HPDE6-E6E7 (cell line): ENCODE measurements around the gene MGAT4A.
A peak's percentile ranks its signal among the peaks of the same experiment; 100 is the strongest.
"Not testable (repeated sequence)": the region's sequence is repeated elsewhere in the genome, so short reads cannot be mapped to it uniquely, and the experiment has no call there.

Experiments used
- DNase-seq: peaks from one replicate; pipeline ENCODE4 v3.0.0; 2011; ENCODE audit warnings: missing footprints; ENCODE audit errors: extremely low spot score

Gene MGAT4A

DNA sequence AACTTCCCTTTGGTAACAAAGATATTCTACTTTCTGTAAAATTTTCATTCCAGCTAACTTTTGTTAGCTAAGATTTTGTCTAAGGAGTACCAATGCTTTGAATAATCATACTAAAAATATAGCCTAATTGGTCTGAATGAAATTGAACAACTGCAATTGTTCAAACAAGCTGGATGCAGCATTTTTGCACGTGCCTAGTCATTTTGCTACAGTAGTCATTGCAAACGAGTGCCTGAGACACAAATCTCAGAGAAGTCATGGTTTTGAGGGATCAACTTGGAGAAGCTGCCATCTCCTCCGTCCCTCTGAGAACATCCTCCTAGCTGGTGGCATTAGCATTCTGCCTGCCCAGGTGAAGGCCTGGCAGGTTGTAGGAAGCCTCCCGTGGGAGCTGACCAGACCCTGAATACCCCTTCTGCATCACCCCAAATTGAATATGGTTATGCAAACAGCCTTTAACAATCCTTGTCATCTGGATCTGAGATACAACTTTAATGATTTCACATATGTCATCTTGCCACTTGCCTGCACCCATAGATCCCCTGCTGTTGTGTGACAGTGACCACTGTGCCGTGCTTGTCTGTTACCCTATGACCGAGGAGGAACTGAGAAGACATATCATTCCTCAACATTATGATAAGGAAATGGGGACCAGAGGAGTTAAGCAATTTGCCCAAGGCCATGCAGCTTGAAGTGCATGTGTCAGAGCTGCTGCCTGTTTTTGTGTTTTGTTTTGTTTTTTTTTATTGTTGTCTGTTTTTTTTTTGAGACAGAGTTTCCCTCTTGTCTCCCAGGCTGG is 29.1 kb upstream of the MGAT4A start:
- DNase-seq: no peak

DNA sequence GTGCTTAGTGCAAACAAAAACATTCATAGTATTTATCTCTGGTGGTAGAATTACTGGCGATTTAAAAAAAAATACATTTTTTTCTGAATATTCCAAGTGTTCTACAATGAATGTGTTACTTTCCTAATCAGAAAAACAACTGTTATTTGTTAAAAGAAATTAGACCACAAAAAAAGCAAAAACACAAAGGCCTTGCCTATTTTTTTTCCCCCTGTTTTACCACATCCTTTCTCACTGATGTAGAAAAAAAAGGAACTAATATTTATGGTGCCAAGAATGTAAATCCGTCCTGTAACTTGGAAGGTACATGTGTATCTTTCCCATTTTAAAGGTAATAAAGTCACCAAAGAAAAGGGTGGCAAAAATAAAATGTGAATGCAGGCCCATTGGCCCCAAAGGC is 28.4 kb upstream of the MGAT4A start:
- DNase-seq: no peak

DNA sequence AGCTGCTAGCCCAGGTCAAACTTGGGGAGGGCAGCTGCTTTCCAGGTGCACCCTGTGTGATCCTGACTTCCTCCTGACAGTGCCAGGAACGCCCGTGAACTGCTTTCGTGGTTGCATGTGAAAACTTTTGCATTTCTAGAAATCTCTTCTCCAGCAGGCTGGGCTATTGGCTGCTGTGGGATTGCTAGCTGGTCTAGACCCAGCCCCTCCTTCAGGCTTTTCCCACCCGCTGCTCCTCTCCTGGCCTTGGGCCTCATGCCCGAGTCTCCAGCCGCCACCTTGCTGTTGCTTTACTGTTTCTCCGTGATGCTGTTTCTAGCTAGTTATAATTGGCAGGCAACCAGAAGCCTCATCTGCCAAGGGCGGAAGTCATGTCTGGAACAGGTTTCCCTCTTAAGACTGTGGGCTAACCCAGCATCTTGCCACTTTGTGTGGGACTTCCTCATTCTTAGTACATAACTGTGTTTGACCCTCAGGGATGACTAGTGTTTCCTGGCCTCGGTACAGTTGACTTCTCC is 27.0 kb upstream of the MGAT4A start:
- peak; percentile 92 for DNase-seq

DNA sequence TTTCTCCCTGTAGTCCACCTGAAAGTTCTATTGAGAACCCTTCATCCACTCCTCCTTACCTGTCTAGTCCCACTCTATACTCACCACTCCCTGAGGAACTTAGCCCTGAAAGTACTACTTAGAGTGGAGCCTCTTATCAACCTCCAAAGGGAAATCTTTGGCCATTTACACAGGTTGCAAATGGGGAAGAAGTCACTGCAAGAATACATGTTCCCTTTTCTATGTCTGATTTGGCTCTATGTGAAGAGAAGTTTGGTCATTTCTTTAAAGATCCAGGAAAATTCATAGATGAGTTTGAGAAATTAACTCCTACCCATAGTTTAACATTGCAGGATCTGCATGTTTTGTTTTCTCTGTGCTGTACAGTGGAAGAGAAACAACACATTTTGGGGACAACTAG is 22.9 kb upstream of the MGAT4A start:
- DNase-seq: no peak

DNA sequence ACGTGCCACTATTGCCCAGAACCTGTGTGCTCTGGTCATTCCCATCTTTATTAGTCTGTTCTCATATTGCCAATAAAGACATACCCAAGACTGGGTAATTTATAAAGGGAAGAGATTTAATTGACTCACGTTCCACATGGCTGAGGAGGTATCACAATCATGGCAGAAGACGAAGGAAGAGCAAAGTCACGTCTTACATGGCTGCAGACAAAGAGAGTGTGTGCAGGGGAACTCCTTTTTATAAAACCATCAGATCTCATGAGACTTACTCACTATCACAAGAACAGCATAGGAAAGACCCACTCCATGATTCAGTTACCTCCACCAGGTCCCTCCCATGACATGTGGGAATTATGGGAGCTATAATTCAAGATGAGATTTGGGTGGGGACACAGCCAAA is 21.8 kb upstream of the MGAT4A start:
- not testable (repeated sequence) for DNase-seq

DNA sequence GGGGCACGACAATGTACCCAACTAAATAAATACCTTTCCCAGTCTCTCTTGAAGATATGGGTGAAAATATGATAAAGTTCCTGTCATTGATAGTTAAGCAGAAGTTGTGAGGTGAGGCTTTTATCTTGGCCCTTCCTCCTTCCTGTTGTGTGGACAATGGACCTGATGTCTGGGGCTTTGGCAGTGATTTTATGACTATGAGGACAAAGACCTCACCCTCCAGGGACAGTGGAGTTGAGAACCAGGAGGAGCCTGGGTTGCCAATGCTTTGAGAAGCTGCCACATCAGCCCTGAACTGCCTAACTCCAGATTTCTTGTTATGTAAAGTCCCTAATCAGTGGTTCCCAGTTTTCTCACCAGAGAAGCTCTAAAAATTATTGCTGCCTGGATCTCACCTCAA is 20.8 kb upstream of the MGAT4A start:
- DNase-seq: no peak

DNA sequence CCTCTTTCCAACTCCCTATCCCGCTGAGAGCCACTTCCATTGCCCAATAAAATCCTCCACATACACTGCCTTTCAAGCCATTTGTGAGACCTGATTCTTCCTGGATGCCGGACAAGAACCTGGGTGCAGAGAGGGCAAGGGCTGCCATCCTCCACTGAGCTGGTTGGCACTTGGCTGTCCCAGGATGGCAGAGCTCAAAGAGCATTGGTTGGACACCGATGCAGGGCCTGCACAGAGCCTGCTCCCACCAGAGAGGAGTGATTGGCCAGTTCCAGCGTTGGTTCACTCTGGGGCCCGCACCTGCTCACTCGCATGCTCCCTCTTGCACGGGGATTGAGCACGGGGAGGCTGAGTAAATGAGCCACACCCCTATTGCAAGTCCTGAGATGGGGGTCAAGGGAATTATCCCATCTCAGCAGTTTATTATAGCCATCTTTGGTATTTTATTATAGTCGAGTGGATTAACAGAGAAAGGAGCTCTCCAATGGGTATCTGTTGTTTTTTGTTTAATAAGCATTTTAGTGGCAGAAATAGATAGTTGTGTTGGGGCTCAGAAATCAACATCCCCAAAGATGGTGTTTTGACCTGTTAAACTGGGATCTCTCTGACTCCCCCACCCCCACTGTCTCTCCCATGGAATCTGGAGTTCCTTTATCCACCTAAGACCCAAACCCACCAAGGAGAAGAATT is 19.8 kb upstream of the MGAT4A start:
- no peak for DNase-seq

DNA sequence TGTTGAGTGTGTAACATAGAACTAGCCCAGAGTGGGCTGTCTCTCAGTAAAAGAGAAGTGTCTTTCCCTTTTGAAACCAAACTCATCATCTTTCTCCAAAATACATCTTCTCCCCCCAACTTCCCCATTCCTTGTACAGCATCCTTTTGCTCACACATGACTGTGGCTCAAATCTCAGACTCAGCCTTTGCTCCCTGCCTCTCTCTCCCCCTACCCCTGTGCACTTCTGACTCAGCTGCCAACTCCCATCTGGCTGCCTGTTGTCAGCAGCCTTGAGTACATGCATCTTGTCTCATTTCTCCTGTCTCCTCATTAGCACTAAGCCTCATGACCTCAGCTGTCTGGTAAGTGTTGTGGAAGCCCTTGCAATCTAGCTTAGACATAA is 18.1 kb upstream of the MGAT4A start:
- no peak for DNase-seq

DNA sequence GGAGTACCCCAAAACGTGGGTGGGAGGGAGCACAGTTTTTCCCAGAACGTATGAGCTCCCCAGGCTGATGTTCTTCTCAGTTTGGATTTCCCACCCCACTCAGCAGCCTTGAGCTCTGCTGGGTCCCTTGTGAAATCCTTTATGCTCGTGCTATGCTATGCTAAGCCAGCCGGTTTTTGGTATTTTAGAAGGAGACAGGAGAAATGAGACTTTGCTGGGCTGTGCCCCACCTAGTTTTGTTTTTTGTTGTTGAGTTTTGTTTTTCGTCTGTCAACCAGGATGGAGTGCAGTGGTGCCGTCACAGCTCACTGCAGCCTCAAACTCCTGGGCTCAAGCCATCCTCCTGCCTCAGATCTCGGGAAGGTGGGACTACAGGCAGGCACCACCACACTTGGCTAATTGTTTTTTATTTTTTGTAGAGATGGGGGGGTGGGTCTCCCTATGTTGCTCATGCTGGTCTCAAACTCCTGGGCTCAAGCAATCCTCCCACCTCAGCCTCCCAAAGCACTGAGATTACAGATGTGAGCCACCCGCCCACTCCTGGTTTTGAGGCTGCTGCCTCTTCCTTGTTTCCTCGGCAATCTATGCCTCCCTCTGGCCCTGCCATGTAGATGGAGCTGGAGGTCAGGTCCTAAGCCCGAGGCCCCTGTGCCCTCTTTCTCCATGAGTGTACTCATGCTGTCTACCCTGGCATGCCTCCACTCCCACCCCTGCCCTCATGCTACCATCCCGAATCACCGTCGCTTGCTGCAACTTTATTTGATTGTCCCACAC is 17.5 kb upstream of the MGAT4A start:
- no peak for DNase-seq

DNA sequence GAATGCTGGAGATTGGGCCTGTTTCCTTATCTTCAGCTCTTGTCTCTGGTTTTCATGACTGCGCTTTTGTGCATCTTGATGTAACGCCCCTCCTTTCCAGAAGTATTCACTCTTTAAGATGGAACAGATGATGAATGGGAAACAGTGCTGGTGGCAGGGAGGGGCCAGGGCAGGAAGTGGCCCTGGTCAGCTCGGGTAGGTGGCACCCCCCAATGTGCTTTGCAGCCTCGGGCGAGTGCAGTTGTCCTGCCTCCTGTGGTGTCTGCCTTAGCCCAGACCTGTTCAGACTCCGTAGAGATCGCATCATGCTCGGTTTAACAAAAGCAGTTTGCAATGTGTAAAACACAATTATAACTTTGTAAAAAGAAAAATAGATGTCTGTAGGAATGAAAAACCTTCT is 17.0 kb upstream of the MGAT4A start:
- DNase-seq: no peak

DNA sequence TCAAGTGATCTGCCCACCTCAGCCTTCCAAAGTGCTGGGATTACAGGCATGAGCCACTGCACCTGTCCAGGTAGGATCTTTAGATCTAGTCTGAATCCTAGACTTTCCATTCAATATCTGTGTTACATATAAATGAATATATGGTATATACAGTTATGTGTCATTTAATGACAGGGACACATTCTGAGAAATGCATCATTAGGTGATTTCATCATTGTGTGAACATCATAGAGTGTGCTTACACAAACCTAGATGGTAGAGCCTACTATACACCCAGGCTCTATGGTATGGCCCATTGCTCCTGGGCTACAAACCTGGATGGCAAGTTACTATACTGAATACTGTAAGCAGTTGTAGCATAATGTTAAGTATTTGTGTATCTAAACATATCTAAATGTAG is 15.5 kb upstream of the MGAT4A start:
- DNase-seq: no peak

DNA sequence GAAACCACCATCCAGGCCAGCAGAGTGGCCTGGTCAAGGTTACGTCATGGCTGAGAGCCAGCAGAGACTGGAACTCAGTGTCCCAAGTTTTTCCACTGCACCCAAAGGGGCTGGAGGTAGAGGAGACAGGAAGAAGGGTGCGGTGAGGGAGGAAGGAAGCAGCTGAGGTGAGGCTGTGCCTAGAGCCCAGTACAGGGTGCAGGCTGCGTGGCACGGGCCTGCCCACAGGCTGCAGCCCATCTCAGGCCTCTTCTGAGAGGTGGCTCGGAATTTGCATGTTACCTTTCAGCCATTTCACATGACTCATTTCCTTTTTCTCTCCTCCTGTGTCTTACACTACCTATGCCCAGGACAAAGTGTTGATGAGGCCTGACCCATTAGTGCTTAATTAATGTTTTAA is 13.7 kb upstream of the MGAT4A start:
- DNase-seq: no peak

DNA sequence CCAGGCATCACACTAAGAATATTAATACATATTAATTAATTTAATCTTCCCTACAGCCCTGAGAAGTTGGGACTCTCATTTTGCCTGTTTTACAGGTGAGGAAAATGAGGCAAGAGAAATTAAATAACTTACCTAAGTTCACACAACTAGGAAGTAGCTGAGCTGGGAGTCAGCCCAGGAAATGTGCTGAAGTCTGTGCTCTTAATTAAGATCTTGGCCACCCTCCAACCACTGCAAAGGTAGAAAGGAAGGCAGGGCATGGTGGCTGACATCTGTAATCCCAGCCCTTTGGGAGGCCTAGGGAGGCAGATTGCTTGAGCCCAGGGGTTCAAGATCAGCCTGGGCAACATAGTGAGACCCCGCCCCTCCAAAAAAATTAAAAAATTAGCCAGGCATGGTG is 12.9 kb upstream of the MGAT4A start:
- DNase-seq: no peak

DNA sequence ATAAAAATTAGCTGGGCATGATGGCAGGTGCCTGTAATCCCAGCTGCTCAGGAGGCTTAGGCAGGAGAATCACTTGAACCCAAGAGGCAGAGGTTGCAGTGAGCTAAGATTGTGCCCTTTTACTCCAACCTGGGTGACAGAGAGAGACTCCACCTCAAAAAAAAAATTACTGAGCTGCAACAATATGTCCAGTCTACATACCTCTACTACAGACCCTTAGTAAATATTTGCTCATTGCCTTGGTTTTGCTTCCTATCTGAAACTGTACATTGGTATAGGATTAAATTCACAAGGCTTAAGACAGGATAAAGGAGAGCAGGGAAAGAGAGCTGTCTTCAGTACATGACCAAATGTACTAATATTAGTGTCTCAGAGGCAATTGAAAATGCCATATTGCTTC is 8.1 kb upstream of the MGAT4A start:
- DNase-seq: no peak

DNA sequence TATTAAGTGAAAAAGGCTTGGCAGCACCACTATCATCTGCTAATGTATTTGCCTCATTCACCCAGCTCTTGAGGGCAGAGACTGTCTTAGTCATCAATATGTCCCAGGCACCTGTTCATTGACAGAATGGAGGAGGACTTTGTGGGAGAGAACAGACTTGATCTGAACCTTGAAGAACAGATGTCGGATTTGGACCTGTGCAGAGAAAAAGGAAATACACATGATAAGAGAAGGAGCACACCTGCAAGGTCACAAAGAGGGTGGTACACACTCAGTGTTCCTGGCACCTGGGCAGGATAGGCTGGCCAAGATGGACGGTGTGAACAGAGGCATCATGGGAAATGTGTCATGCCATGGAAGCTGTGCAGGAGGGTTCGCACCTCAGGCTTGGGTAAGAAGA is 7.4 kb upstream of the MGAT4A start:
- no peak for DNase-seq

DNA sequence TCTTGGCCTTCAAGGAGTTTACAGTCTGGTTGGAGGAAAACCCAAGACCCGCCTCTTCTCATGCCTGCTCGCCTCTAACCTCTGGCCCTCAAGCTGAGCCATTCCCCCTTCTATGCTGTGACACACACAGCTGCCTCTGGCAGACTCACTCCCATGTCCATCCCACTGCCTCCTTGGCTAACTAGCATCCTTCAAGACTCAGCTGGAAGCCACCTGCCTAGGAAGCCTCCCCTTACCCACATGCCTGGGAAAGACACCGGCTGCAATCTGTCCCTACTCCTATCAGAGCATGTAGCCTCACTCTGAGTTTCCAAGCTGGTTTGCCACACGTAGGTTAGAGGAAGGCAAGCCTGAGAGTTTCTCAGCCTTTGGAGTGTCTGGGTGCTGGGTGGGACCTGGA is 6.9 kb upstream of the MGAT4A start:
- DNase-seq: no peak

DNA sequence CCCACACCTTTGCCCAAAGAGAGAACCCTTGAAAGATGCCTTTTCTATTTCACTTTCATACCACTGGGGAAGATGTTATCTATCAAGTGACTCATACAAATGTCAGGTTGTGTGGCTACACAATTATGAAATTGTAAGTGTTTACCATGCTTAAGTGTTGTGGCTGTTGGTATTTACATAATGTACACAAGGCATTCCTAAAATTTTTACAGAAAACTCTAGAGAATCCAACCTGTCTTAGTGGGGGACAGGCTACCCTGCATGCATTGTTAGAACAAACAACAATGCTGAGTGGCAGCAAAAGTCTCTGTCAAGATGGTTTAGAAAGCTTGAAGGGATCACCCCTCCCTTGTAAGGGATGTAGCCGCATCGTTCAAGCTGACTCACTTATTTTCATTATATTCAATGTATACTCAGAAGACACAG is 5.5 kb upstream of the MGAT4A start:
- no peak for DNase-seq

DNA sequence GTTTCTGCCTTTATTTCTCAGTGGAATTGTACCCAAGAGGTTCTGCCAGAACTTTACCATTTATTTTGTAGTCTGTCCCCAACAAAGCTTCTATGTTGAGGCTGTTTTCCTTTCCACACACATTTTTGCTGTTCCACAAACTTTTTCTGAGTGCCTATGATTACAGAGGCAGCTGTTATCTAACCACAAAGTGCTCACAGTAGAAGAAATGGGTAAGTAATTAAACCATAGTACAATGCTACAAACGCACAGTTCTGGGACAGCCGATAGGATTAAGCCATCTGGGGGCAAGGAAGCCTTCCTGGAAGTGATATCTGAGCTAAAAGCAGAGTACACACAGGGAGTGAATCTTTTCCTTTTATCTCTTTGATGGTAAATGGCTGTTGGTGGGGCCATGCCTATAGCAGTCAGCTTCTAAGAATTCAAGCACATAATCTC is 3.9 kb upstream of the MGAT4A start:
- no peak for DNase-seq

DNA sequence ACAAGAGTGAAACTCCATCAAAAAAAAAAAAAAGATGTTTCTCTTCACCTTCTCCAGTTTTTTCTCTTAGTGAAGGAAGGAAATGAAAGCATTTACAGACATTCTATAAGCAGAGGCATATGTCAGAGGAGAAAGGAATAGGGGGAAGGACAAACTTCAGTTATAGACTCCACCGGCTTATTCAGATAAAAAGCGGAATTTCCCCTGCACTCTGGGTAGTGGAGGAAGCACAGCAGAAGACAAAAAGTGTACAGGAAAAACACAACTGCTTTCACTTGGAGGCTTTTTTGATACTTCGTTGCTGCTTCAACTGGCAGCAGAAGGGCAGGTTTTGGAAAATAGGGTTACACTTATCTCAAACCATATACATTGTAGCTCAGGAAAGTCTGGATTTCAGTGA is 3.2 kb upstream of the MGAT4A start:
- no peak for DNase-seq

DNA sequence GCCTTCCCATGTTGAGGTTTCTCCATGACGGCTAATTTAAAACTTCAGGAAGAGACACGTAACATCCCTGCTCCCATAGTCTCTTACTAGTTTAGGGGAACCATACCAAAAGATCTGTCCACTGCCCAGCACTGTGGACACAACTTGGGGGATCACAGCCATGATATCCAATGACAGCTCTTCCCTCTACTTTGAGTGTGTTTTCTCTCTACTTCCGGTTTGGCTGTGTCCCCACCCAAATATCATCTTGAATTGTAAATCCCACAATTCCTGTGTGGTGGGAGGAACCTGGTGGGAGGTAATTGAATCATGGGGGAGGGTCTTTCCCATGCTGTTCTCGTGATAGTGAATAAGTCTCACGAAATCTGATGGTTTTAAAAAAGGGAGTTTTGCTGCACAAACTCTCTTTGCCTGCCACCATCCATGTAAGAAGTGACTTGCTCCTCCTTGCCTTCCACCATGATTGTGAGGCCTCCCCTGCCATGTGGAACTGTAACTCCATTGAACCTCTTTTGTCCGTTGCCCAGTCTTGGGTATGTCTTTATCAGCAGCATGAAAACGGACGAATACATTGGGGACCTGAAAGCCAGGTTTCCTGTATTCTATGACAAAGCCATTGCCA is 1.6 kb upstream of the MGAT4A start:
- DNase-seq: no peak

DNA sequence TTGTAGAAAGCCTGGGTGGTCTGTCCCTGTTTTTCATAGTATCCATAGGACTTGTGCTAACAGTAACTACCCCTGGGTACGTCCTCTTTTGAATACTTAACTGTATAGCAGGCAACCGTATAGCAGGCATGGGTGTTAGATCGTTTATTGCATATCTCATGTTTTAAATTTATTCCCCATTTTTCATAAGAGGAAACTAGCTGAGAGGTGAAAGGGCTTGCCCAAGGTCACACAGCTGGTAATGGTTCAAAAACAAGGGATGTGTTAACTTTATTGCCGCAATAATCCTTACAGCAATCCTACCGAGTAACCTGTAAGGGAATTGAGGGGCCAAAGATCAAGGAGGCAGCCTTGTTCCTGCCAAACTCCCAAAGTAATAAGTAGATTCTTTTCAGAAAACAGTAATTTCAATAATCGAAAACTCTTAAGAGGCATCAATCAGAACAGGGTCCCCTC is 990 bp upstream of the MGAT4A start:
- DNase-seq: no peak

DNA sequence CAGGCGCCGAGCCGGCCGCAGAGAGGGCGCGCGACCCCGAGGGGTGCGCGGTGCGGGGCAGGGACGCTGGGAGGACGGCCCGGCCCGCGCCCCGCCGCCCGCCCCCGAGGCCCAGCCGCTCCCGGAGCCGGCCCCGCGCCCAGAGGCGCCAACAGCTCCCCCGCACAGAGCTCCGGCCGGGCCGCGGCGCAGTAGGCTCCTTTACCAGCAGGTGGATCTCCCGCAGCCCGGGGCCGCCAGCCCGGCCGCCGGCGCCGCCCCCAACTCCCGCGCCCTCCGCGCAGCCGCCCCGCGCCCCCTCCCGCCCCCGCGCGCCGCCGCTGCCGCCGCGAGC is 258 bp downstream of the MGAT4A start:
- peak; percentile 71 for DNase-seq
